IPS-18a (cell line): ENCODE measurements around the gene NXPE3.
"Not testable (repeated sequence)": the region's sequence is repeated elsewhere in the genome, so short reads cannot be mapped to it uniquely, and the experiment has no call there.

ENCODE experiments used
- H3K27ac ChIP-seq: one replicate; pipeline ENCODE4 v1.5.1; 2013; ENCODE audit warnings: low read length
- H3K27me3 ChIP-seq: one replicate; pipeline ENCODE4 v1.6.1; 2013; ENCODE audit warnings: mild to moderate bottlenecking, low read length; ENCODE audit not compliant: control insufficient read depth, insufficient read depth
- H3K36me3 ChIP-seq: one replicate; pipeline ENCODE4 v1.6.1; 2013; ENCODE audit warnings: low read depth, low read length; ENCODE audit not compliant: control insufficient read depth
- H3K4me1 ChIP-seq: one replicate; pipeline ENCODE4 v1.6.1; 2013; ENCODE audit warnings: low read depth, low read length; ENCODE audit not compliant: control insufficient read depth
- H3K4me3 ChIP-seq: one replicate; pipeline ENCODE4 v1.5.1; 2013; ENCODE audit warnings: low read length
- H3K9ac ChIP-seq: one replicate; pipeline ENCODE4 v1.6.1; 2013; ENCODE audit warnings: mild to moderate bottlenecking, low read length, moderate library complexity
- H3K9me3 ChIP-seq: one replicate; pipeline ENCODE4 v1.6.1; 2013; ENCODE audit warnings: low read depth, low read length; ENCODE audit not compliant: control insufficient read depth

Gene NXPE3

DNA sequence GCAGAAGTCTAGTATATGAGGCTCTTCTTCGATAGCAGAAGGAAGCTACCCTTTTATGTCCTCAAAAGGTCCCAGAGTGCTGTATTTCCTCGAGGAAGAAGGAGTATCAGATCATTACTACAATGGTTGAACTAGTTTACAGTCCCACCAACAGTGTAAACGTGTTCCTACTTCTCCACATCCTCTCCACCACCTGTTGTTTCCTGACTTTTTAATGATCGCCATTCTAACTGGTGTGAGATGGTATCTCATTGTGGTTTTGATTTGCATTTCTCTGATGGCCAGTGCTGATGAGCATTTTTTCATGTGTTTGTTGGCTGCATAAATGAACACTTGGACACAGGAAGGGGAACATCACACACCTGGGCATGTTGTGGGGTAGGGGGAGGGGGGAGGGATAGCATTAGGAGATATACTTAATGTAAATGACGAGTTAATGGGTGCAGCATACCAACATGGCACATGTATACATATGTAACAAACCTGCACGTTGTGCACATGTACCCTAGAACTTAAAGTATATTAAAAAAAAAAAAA, 1.2 kb upstream of the NXPE3 start:
- not testable (repeated sequence) for H3K4me3 ChIP-seq, H3K27me3 ChIP-seq, H3K9ac ChIP-seq, H3K27ac ChIP-seq, H3K9me3 ChIP-seq, H3K36me3 ChIP-seq
- peaks cover 15% of the 10 kb centered on the region for H3K4me1 ChIP-seq

DNA sequence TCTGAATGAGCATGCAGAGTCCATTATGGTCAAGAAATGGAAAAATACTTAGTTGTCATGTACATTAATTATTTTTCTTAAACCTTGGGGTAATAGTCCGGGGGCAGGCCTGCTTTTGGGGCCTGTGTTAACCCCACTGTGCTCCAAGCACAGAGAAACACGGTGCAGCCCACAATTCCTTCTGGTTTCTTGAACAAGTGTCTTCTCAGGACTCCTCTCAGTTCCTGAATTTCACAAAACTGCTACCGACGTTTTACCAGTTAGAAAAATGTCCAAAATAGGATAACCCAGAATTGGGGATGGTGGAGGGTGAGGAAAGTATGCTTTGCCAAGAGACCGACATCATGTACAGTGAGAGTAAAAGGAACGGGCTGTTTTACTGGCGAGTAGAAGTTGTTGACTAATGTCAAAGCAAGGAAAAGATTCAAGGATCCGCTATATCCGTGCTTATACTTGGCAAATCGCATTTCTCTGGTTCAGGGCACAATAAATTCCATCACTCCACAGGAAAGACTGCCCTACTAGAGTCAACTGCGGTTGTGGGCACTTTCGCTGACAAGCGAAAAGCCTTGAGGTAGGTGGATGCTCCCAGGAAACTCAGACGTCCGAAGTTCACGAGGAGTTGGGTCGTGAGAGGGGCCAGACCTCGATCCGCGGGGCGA, 495 bp upstream of the NXPE3 start:
- Histone ChIP-seq H3K9ac (peak overlapping the region; percentile 2), H3K27ac (no peak overlapping the region), H3K9me3 (no peaks in the 10 kb centered on the region), H3K36me3 (no peaks in the 10 kb centered on the region), H3K27me3 (peaks cover 8% of the 10 kb centered on the region), H3K4me1 (peaks cover 15% of the 10 kb centered on the region), H3K4me3 (peak overlapping the region; percentile 69)

DNA sequence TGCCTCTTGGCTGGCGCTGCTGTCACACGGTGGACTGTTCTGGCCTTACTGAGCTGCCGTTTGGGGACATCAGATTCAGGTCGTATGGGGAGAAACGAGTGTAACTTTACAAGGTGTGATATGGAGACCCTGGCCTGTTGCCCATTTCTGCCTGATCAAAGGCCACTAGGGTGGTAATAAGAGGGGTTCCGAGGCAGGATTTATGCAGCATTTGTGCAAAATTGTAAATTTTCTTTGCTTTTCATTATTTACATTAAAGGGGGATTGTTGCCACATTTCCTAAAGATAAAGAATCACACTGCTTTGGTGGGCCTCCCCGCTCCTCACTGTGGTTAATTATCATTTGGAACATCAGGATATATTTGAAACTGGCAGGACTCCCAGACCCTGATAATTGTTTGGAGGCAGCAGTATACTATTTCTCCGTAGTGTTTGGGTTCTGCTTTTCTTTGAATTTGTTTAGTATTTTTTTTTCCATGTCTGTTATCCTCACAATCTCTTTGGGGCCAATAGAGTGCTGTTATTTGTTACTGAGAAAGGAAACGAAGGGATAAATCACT, 891 bp downstream of the NXPE3 start:
- peak overlapping the region; percentile 69 for H3K4me3 ChIP-seq
- H3K9ac ChIP-seq: no peak overlapping the region
- H3K27ac ChIP-seq: no peak overlapping the region
- peaks cover 8% of the 10 kb centered on the region for H3K27me3 ChIP-seq
- H3K36me3 ChIP-seq: no peaks in the 10 kb centered on the region
- peaks cover 15% of the 10 kb centered on the region for H3K4me1 ChIP-seq
- no peaks in the 10 kb centered on the region for H3K9me3 ChIP-seq

- H3K36me3 ChIP-seq: peaks cover 6% of the 10 kb centered on the region
- peaks cover 15% of the 10 kb centered on the region for H3K4me1 ChIP-seq
- H3K27ac ChIP-seq: no peak overlapping the region
- no peaks in the 10 kb centered on the region for H3K9me3 ChIP-seq
- peak overlapping the region; percentile 69 for H3K4me3 ChIP-seq
- H3K9ac ChIP-seq: no peak overlapping the region
- H3K27me3 ChIP-seq: peaks cover 8% of the 10 kb centered on the region
Observed at GRCh38 chr3:101780661-101781060, 1.6 kb downstream of the NXPE3 start.

- Histone ChIP-seq H3K27me3 (peaks cover 8% of the 10 kb centered on the region), H3K4me1 (peaks cover 15% of the 10 kb centered on the region), H3K9ac (no peak overlapping the region), H3K36me3 (peaks cover 10% of the 10 kb centered on the region), H3K27ac (no peak overlapping the region), H3K4me3 (peak overlapping the region; percentile 69), H3K9me3 (no peaks in the 10 kb centered on the region)
Observed at GRCh38 chr3:101781166-101781565, 2.2 kb downstream of the NXPE3 start.

DNA sequence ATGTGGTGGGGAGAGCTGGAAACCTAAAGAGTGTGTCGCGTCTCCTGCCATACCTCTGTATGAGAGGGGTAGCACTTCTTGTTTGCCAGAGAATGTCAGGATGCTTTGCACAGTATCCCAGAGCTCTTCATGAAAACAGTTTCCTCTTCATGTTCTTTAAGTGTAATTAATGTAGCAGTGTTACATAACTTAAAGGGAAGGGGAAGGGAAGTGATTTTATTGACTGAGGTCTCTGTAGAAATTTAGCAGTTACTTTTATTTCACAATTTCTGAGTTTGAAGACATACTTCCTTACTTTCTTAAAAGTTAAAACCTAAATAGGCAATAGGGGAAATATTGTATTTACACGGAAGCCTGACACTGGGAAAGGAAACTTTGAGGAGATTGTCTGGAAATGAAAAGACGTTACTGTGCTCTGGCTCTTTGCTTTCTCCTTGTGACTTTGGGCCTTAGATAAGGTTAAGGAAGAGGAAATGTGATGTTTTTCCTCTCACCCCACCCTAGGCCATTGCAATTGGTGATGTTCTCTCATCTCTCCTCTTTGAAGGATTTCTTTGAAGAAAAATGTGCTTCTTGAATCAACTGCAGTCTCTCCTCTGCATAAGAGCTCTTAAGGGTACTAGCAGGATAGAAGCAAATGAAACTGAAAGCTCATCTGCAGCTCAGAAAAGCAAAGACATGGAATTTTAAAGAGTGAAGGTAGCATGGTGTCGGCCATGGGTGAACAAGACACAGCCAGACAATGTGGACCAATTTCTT, 6.0 kb downstream of the NXPE3 start:
- Histone ChIP-seq H3K27ac (no peak overlapping the region), H3K27me3 (no peaks in the 10 kb centered on the region), H3K9me3 (no peaks in the 10 kb centered on the region), H3K4me3 (no peak overlapping the region), H3K36me3 (peaks cover 38% of the 10 kb centered on the region), H3K9ac (no peak overlapping the region), H3K4me1 (peaks cover 14% of the 10 kb centered on the region)

- no peak overlapping the region for H3K27ac ChIP-seq
- H3K36me3 ChIP-seq: peaks cover 26% of the 10 kb centered on the region
- no peaks in the 10 kb centered on the region for H3K9me3 ChIP-seq
- H3K27me3 ChIP-seq: no peaks in the 10 kb centered on the region
- no peak overlapping the region for H3K9ac ChIP-seq
- no peaks in the 10 kb centered on the region for H3K4me1 ChIP-seq
- H3K4me3 ChIP-seq: no peak overlapping the region
Observed at GRCh38 chr3:101791778-101792177, 12.8 kb downstream of the NXPE3 start.

GRCh38 chr3:101796077-101796680, 17.2 kb downstream of the NXPE3 start:
- no peak overlapping the region for H3K9ac ChIP-seq
- H3K27ac ChIP-seq: no peak overlapping the region
- H3K27me3 ChIP-seq: no peaks in the 10 kb centered on the region
- H3K4me3 ChIP-seq: no peak overlapping the region
- H3K9me3 ChIP-seq: no peaks in the 10 kb centered on the region
- H3K4me1 ChIP-seq: peaks cover 6% of the 10 kb centered on the region
- peaks cover 2% of the 10 kb centered on the region for H3K36me3 ChIP-seq

- H3K4me3 ChIP-seq: no peak overlapping the region
- no peaks in the 10 kb centered on the region for H3K9me3 ChIP-seq
- H3K4me1 ChIP-seq: peaks cover 7% of the 10 kb centered on the region
- peaks cover 9% of the 10 kb centered on the region for H3K36me3 ChIP-seq
- no peaks in the 10 kb centered on the region for H3K27me3 ChIP-seq
- no peak overlapping the region for H3K9ac ChIP-seq
- no peak overlapping the region for H3K27ac ChIP-seq
Observed at GRCh38 chr3:101801174-101801573, 22.2 kb downstream of the NXPE3 start.

- Histone ChIP-seq H3K27ac (no peak overlapping the region), H3K36me3 (peaks cover 9% of the 10 kb centered on the region), H3K27me3 (no peaks in the 10 kb centered on the region), H3K9me3 (no peaks in the 10 kb centered on the region), H3K4me3 (no peak overlapping the region), H3K9ac (no peak overlapping the region), H3K4me1 (peaks cover 7% of the 10 kb centered on the region)
Observed at GRCh38 chr3:101802179-101802578, 23.2 kb downstream of the NXPE3 start.

- Histone ChIP-seq H3K27ac (no peak overlapping the region), H3K9ac (no peak overlapping the region), H3K27me3 (no peaks in the 10 kb centered on the region), H3K4me3 (no peak overlapping the region), H3K4me1 (peaks cover 7% of the 10 kb centered on the region), H3K9me3 (no peaks in the 10 kb centered on the region), H3K36me3 (peaks cover 9% of the 10 kb centered on the region)
Observed at GRCh38 chr3:101803173-101803782, 24.3 kb downstream of the NXPE3 start.
